ENCODE results near the gene RETSAT.
"Not testable (repeated sequence)": the region's sequence is repeated elsewhere in the genome, so short reads cannot be mapped to it uniquely, and the experiment has no call there.

Gene RETSAT

DNA sequence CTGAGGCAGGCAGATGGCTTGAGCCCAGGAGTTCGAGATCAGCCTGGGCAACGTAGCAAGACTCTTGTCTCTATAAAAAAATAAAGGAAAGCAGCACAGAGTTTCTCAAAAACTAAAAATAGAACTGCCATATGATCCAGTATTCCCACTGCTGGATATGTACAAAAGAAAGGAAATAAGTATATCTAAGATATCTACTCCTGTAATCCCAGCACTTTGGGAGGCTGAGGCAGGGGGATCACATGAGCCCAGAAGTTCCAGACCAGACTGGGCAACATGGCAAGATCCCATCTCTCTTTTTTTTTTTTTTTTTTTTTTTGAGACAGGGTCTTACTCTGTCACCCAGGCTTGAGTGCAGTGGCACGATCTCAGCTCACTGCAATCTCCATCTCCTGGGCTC, 24.6 kb downstream of the RETSAT start:
- not testable (repeated sequence) for DNase-seq

DNA sequence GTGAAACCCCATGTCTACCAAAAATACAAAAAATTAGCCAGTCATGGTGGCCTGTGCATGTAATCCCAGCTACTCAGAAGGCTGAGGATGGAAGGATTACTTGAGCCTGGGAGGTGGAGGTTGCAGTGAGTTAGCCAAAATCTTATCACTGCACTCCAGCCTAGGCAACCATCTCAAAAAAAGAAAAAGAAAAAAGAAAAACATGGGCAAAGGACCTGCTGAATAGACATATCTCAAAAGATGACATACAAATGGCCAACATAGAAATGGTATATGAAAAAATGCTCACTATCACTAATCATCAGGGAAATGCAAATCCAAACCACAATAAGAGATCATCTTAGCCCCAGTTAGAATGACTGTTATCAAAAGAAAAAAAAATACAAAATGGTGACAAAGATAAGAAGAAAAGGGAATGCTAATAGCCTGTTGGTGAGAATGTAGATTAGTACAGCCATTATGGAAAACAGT, 25.1 kb downstream of the RETSAT start:
- DNase-seq = no peak

DNA sequence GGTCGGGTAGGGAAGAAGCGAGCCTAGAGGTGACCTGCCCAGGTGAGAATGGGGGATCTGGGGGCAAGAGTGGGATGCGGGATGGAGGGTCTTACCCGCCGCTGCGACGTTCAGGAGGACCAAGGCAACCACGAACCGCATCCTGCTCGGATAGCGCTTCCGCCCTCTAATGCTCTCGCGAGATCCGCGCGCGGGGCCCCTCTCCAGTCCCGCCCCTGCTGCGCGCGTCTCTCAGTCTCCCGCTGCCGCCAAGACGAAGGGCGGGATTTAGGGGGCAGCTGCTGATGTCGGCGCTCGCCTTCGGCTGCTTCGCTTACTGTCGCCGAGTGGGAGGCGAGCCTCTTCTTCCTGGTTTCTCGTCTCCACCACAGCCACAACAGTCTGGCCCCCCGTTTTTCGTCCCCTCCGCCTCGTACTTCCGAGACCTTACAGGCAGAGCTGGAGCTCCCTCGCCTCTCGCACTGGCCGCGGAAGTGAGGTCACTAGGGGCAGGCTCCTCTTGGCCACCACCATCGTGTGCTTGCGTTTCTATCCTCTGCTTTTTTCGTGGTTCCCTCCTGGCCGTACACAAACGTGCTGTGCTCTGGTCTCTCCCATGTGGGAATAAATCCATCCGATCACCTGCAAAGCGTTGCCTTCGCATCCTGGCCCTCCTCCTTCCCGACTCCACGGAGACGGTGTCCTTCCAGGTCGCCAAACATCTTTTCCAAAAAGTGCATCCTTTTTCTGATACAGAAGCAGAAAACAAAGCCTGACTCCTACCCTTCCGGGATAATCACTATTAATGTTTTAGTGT, 26.3 kb downstream of the RETSAT start, which contains the start of gene TGOLN2:
Gene TGOLN2 (minus strand): TSS at position 168 of the 796 bp plus-strand sequence. CDS start 27 bp downstream, at position 141.
- DNase-seq = peak; percentile 95

DNA sequence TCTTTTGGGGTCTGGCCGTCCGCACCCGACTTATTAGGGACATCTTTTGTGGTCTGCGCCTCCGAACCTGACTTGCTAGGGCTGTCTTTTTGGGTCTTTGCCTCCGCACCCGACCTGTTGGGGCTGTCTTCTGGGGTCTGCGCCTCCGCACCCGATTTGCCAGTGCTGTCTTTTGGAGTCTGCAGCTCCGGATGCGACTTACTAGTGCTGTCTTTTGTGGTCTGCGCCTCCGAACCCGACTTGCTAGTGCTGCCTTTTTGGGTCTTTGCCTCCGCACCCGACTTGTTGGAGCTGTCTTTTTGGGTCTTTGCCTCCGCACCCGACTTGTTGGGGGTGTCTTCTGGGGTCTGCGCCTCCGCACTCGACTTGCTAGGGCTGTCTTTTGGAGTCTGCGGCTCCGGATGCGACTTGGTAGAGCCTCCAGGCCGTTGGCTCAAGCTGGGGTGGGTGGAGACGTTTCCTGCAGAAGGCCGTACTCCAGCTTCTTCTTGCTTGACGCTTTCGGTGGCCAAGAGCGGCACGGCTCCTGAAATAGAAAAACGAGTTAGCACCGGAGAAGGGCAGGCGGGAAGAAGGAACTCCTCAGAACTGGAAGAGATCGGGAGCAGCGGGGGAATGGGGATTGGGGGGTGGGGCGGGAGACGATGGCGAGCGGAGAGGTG, 27.0 kb downstream of the RETSAT start:
- DNase-seq = peak; percentile 26

DNA sequence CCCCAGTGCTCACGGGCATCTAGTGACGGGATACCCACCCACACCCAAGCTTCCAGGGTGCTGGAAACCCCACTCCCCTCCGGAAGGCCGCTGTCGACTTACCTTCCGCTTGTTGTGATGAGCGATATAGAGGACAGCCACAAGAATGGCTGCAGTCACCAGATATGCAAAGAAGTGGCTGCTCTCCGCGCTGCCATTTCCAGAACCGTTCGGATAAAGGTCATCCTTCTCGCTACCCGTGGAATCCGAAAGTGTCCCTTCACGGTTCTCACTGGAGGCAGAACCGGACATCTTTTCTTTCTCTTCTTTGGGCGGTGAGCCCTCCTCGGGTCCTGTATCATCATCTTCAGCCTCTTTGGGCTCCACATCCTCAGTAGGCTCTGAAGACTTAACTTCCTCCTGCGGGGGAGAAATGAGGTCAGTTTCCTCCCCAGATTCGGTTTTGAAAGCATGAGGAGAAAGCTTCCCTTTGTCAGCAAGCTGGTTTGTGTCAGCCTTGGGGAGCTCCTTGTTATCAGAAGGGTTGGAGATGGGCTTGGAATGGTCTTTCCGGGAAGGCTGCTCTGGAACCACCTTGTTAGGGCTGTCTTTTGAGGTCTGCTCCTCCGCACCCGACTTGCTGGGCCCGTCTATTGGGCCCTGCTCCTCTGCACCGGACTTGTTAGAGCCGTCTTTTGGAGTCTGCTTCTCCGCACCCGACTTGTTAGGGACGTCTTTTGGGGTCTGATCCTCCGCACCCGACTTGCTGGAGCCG, 27.7 kb downstream of the RETSAT start:
- no peak for DNase-seq

DNA sequence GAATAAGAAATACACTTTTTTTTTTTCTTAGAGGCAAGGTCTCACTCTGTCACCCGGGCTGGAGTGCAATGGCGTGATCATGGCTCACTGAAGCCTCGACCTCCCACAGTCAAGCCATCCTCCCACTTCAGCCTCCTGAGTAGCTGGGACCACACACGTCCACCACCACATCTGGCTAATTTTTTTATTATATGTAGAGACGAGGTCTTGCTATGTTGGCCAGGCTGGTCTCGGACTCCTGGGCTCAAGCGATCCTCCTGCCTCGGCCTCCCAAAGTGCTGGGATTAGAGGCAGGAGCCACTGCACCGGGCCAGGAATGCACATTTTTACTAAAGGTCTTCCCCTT, 28.9 kb downstream of the RETSAT start:
- DNase-seq = no peak

DNA sequence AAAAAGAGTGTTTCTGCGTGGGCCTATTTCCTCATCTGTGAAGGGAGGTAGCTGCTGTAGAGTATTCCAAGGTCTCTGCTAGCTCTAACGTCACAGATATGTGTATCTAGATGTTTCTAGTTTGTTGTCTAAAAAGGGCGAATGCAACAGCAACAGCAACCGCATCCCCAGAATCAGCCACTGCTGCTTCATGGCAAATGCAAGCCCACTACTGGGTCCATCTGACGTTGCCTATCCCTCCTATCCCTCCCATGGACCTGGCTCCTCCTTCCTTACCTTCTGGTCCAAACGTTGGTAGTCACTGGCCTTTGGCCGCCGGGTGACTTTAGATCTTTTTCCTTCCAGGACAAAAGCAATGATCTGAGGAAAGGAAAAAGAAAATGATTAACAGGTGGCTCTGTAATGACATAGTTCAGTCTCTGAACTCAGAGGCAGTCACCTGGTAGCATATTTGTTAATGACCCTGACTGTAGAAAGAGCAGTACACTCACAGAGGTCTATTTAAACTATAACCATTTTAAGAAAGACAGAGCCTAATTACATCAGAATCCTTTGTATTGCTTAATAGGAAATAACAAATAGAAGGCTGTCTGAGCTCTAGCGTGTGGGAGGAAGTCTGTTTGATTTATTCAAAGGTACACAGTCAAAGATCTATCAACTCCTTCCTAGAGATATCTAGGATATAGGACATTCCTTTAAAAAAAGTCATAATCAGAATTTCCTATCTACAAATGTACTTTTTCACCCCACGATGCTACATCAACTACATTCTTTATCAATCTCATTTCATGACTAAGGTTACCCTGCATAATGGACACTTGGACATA, 29.5 kb downstream of the RETSAT start:
- DNase-seq = no peak

DNA sequence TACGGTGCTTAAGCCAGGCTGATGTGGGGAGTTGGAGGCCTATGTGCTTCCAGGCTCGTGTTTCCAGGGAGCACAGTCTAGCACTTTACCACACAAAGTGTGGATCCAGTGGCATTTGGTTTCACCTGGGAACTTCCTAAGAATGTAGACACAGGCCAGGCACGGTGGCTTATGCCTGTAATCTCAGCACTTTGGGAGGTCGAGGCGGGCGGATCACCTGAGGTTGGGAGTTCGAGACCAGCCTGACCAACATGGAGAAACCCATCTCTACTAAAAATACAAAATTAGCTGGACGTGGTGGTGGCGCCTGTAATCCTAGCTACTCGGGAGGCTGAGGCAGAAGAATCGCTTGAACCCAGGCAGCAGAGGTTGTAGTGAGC, 30.4 kb downstream of the RETSAT start:
- not testable (repeated sequence) for DNase-seq

DNA sequence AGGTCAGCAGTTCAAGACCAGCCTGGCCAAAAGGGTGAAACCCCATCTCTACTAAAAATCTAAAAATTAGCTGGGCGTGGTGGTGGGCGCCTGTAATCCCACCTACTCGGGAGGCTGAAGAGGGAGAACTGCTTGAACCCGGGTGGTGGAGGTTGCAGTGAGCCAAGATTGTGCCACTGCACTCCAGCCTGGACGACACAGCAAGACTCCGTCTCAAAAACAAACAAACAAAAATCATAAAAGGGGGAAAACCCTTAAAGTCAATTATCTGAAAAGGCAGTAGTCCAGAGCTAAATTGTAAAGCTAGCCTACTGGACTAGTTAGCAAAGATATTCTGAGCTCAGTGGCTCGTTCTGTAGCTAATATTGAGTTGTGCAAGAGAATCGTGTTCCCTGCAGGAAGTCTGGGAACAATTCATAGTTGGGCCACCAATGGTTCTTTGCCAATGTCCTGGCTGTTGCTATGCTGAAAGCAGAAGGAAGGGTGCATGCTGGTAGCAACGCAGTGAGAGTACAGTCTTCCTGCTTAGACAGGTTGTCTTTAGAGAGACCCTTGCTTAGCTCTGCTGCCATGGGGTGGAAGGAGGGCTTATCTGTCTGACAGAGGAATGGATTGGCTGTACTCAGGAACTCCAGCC, 30.9 kb downstream of the RETSAT start:
- no peak for DNase-seq

DNA sequence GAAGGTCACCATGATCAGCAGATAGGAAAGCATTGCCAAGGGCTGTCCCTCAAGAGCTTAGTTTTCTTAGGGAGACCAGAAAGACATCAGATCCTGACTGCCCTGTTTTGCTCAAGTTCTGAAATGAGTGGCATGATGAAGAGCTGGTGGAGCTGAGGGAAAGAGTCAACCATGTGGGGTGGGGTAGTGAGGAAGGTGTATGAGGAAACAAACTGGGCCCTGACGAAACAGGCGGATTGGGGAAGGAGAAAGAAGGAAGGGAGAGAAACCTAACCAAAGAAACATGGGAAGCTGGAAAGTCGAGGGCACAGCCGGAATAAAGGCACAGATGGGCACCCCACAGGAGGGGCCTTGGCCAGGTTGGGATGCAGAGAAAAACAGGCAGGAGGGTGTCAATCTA, 34.5 kb downstream of the RETSAT start:
- no peak for DNase-seq

DNA sequence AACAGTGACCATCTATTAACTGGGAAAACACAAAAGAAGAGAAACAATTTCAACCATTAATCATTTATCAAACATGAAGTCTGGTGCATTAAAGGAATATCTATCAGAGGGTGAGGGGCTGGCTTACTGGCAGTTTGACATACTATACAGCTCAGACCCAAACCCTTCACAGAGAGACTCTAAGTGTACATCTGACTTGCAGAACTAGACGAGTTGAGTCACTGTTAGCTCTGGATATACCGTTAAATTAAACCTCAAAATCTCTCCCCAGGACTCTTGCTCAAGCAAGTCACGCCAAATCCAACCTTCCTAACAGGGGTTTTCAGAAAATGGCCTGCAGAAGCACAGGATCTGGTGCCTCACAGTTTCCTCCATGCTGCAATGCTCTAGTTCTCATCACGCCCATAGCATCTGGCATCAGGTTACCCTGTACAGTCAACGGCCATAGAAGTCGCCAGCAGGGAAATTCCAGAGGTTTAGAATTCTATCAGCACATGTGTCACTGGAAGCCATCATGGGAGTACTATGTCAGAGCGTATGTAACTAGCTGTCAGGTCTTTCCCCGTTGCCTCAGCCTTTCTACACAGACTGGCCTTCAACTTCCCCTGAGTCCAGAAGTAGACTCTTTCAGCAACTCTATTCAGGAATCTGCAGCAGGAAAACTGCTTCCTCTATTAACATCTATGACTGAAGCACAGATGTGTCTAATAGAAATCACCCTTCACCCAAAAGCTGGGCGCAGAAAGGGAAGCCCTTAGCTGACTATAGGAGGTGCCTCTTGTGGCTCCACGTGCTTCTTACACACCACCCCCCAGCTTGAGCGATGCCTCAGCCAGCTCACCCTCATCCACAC, 35.9 kb downstream of the RETSAT start:
- DNase-seq = no peak

DNA sequence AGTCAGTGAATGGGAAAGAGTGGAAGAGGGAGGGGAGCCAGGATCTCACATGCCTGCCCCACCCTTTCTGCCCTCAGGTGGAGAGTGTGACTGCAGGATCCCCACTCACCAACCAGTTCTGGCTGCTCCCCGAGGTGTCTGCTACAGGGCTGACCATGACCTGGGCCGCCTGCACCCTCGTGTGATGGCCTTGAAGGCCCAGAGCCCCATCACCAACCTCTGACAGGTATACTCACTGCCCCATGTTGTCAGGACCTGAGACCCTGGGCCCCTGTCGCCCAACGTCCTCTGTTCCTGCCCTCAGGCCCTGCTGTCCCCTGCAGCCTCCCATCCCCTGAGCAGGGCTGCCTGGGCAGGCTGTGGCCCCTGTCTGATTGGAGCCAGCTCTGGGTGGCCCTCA, 38.4 kb downstream of the RETSAT start:
- not testable (repeated sequence) for DNase-seq

DNA sequence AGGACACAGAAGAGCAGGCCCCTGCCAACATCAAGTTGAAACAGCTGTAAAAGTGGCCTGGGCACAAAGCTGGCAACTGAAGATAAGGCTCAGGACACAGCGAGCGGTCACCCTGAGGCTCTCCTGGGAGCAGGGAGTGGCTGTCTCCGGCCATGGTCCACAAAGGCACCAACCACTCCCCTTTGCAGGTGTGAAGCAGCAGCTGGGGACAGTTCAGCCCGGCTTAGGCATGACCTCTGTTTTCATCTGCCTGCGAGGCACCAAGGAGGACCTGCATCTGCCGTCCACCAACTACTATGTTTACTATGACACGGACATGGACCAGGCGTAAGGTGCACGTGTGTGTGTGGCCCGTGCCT, 39.5 kb downstream of the RETSAT start:
- DNase-seq = no peak

DNA sequence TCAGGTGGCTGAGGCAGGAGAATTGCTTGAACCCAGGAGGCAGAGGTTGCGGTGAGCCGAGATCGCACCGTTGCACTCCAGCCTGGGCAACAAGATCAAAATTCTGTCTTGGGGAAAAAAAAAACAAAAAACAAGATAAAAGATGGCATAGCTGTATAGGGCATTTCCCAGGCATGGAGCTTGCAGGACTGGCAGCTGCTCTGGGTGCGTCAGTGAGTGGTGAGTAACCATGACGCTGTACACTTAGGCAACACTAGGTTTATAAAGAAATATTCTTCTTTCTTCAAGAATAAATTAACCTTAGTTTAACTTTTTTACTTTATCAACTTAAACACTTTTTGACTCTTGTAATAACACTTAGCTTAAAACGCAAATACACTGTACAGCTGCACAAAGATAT, 41.9 kb downstream of the RETSAT start:
- no peak for DNase-seq

DNA sequence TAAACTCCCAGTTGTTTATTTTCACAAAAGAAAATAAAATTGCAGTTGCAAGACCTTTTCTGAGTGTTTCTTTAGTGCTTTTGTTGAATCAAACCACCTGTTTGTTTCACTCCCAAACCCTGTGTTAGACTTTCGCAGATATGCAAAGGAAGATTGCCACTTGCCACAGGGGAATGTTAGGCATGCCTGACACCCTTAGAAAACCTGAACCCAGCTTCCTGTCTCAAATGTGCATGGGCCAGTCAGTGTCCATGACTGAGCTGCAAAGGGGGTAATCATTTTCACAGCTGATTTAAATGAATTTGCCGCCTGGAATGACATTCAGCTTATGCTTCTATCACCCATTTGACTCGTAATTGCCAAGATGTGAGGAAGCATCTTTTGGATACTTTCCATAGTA, 44.0 kb downstream of the RETSAT start:
- no peak for DNase-seq

DNA sequence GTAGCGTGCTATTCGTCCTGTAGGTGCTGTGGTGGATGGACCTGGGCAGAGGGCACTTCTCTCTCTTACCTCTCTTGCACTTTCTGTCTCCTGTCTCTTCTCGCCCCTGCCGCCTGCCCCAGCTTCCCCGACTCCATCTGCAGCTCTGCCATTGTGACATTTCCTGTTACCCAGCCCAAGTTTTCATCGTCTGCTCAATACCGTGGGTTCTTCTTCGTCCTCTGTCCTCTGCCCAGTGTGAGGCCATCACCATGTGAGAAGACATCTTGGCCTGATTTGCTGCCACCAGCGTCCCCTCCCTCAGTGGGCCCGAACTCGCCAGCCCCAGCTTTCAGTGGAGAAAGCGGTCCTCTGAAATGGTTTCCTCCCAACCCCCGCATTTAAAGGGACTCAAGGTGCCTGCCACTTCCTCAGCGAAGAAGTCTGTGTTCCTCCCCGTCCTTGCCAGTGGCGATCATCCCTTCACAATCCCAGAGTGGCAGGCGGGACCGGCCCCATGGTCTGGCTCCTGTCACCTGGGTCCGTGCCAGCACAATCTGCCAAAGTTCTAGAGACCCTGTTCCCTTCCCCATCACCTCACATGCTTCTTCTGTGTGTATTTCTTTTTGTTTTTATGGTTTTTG, 44.5 kb downstream of the RETSAT start:
- DNase-seq = no peak

DNA sequence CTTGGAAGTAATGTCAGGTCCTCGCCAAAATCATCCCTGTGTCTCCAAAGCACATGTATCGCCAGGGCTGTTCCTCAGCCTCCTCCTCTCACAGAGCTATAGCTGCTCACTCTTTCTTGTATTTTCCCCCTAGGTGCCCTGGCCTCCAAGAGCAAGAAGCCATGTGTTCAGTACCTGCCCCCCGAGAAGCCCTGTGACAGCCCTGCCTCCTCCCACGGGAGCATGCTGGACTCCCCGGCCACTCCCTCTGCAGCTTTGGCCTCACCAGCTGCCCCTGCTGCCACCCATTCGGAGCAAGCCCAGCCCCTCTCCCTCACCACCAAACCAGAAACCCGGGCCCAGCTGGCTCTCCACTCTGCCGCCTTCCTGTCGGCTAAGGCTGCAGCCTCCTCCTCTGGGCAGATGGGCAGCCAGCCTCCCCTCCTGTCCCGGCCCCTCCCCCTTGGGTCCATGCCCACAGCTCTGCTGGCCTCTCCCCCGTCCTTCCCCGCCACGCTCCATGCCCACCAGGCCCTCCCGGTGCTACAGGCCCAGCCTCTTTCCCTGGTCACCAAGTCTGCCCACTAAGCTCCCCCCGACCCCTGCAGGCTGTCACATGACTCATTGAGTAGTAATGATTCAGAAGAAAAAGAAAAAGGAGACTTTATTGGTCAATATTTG, 45.3 kb downstream of the RETSAT start:
- DNase-seq = peak; percentile 24

DNA sequence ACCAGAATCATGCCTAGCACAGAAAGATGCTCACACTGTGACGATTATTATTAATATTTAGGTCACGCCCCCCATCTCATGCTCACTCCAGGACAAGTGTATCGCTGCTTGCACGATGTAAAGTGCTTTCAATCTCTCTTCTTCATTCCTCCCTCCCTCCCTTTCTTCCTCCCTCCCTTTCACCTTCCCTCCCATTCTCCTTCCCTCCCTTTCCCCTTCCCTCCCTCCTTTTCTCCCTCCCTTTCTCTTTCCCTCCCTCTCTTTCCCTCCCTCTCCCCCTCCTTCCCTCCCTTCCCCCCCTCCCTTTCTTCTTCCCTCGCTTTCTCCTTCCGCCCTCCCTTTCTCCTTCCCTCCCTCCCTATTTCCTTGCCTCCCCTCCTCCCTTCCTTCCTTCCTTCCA, 46.1 kb downstream of the RETSAT start:
- DNase-seq = no peak

DNA sequence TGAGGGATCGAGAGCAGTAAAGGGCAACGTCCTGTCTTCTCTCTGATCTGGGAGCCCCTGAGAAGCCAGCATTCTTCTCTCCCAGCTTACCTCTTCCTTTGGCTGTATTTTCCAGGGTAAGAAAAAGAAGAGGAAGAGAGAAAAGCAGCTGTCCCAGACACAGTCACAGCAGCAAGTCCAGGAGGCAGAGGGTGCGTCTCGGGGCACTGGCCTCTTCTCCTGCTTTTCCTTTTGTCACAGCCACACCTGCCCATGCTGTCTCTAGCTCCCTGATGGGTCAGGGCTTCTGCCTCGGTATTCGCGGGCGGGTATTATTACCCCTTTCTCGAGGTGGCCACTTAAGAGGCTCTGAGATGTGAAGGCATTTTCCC, 46.8 kb downstream of the RETSAT start:
- no peak for DNase-seq

DNA sequence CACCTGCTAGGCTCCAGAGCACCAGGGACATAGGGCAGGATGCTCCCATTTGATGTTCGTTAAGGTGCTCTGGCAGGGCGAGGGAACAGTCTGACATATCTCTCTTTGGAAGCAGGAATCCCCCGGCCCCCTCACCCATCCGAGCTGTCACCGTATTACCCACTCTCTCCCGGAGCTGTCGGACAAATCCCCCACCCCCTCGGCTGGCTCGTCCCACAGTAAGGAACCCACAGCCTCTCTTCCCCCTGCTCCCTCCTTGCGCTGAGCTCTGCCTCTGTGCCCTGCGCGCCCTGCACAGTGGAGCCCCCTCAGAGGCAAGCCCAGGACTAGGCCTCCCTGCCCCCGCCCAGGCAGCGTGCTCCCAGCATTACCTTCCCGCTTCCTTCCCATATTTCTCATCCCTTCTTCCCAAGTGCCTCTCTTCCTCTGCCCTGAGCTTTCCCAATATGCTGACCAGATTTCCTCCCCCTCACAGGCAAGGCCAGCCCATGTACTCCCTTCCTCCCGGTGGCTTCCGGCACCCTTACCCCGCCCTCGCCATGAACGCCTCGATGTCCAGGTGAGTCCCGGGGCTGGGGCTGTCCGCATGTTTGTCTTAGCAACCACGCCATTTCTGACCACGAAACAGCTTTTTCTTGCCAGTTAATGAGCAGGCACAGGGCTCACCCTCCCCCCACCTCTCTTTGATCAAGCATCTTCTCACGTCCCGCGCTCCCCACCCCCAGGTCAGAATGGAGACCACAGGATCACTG, 50.4 kb downstream of the RETSAT start:
- DNase-seq = no peak

All from NCI-H345 (cell line).